WERI-Rb-1 (cell line): Measurements from ENCODE around the gene PC.
"Not testable (repeated sequence)": the region's sequence is repeated elsewhere in the genome, so short reads cannot be mapped to it uniquely, and the experiment has no call there.

Source experiments
- DNase-seq: peaks from one replicate; pipeline ENCODE4 v3.0.0-alpha.2; 2020
- H3K27ac ChIP-seq: fragments of 250-450 bp; sonication (Bioruptor Pico); 2 replicates; pipeline ENCODE4 v1.5.1; 2020; ENCODE audit warnings: mild to moderate bottlenecking, moderate library complexity
- H3K27me3 ChIP-seq: fragments of 250-450 bp; sonication (Bioruptor Pico); 2 replicates; pipeline ENCODE4 v1.5.1; 2021; ENCODE audit warnings: mild to moderate bottlenecking, low read depth, moderate library complexity; ENCODE audit not compliant: insufficient read depth, severe bottlenecking
- H3K36me3 ChIP-seq: fragments of 250-450 bp; sonication (Bioruptor Pico); 2 replicates; pipeline ENCODE4 v1.5.1; 2020; ENCODE audit warnings: mild to moderate bottlenecking, moderate library complexity
- H3K4me3 ChIP-seq: 2 replicates; pipeline ENCODE4 v1.5.1; 2011; ENCODE audit warnings: low read depth, mild to moderate bottlenecking, control low read depth, low read length
- H3K9me3 ChIP-seq: fragments of 250-450 bp; sonication (Bioruptor Pico); 2 replicates; pipeline ENCODE4 v1.5.1; 2021; ENCODE audit warnings: mild to moderate bottlenecking, moderate library complexity; ENCODE audit not compliant: severe bottlenecking
- CTCF ChIP-seq: IDR thresholded peaks from 2 replicates; pipeline ENCODE4 v1.5.1; 2011; ENCODE audit warnings: low read depth, mild to moderate bottlenecking, control low read depth, inconsistent platforms, low read length

Gene PC

GRCh38 chr11:66842501-66842895 is 115.7 kb downstream of the PC start:
- H3K4me3 ChIP-seq = peak overlapping the region; percentile 71
- no peak for TF ChIP-seq CTCF
- no peaks in the 10 kb centered on the region for H3K27me3 ChIP-seq
- DNase-seq = no peak
- H3K36me3 ChIP-seq = peaks cover 29% of the 10 kb centered on the region
- peak overlapping the region; percentile 94 for H3K27ac ChIP-seq
- H3K9me3 ChIP-seq = no peaks in the 10 kb centered on the region

GRCh38 chr11:66841861-66842260 is 116.3 kb downstream of the PC start:
- TF ChIP-seq CTCF = no peak
- DNase-seq = no peak
- no peak overlapping the region for H3K4me3 ChIP-seq
- no peaks in the 10 kb centered on the region for H3K27me3 ChIP-seq
- no peaks in the 10 kb centered on the region for H3K9me3 ChIP-seq
- H3K36me3 ChIP-seq = peaks cover 29% of the 10 kb centered on the region
- no peak overlapping the region for H3K27ac ChIP-seq

- TF ChIP-seq CTCF = no peak
- no peak overlapping the region for H3K4me3 ChIP-seq
- no peak for DNase-seq
- H3K27ac ChIP-seq = no peak overlapping the region
- H3K9me3 ChIP-seq = no peaks in the 10 kb centered on the region
- peaks cover 22% of the 10 kb centered on the region for H3K36me3 ChIP-seq
- H3K27me3 ChIP-seq = no peaks in the 10 kb centered on the region
Observed at GRCh38 chr11:66840317-66841091, 117.7 kb downstream of the PC start.

- no peak for TF ChIP-seq CTCF
- Histone ChIP-seq H3K4me3 (no peak overlapping the region), H3K27me3 (no peaks in the 10 kb centered on the region), H3K36me3 (0 out of 2 replicates have a peak, but pooled peaks cover 2% of the 10 kb centered on the region), H3K27ac (no peak overlapping the region), H3K9me3 (no peaks in the 10 kb centered on the region)
- DNase-seq = no peak
Observed at GRCh38 chr11:66835768-66836405, 122.3 kb downstream of the PC start.

- Histone ChIP-seq H3K36me3 (0 out of 2 replicates have a peak, but pooled peaks cover 2% of the 10 kb centered on the region), H3K4me3 (no peak overlapping the region), H3K27ac (no peak overlapping the region), H3K27me3 (no peaks in the 10 kb centered on the region), H3K9me3 (no peaks in the 10 kb centered on the region)
- DNase-seq = no peak
- TF ChIP-seq CTCF = no peak
Observed at GRCh38 chr11:66834943-66835342, 123.2 kb downstream of the PC start.

GRCh38 chr11:66834539-66834845 is 123.7 kb downstream of the PC start:
- no peak for DNase-seq
- Histone ChIP-seq H3K27ac (no peak overlapping the region), H3K9me3 (no peaks in the 10 kb centered on the region), H3K4me3 (no peak overlapping the region), H3K36me3 (0 out of 2 replicates have a peak, but pooled peaks cover 2% of the 10 kb centered on the region), H3K27me3 (no peaks in the 10 kb centered on the region)
- TF ChIP-seq CTCF = no peak

- H3K27me3 ChIP-seq, H3K36me3 ChIP-seq, DNase-seq, H3K9me3 ChIP-seq, H3K4me3 ChIP-seq, H3K27ac ChIP-seq: not testable (repeated sequence)
Observed at GRCh38 chr11:66824573-66824972, 133.6 kb downstream of the PC start.
